ENCODE data around the gene LANCL2.

DNA sequence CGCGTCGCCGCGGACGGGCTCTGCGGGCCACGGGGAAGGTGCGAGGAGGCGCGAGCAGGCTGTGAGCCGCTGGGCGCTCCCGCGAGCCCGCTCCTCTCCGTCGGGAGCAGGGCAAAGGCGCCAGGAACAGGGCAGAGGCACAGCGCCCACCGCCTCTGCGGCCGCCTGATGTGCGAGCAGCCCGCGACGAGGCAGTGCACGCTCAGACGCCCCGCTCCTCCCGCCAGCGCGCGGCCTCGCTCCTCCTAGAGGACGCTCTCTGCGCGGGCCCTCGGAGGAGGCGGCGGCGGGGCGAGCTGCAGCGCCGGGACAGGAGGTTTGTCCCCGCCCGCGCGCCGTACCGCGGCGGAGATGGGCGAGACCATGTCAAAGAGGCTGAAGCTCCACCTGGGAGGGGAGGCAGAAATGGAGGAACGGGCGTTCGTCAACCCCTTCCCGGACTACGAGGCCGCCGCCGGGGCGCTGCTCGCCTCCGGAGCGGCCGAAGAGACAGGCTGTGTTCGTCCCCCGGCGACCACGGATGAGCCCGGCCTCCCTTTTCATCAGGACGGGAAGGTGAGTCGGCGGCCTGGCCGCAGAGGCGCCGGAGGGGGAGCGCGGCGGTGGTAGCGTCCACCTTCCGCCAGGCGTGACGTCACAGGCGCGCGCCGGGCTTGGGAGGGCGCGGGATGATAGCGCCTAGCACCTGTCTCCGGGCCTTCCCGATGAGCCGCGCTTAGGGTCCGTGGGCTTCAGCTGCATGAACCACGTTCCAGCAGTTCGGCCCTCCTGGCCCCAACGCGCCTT, 731 bp downstream of the LANCL2 start:
- TF ChIP-seq POLR2A (IDR thresholded peaks at IDR 0.05) (peak; percentile 72), CTCF (IDR thresholded peaks at IDR 0.05) (peak; percentile 8 to 66 (median 27)), POLR2AphosphoS5 (IDR thresholded peaks at IDR 0.05) (peak; percentile 78 to 93 (median 89)), EP300 (IDR thresholded peaks at IDR 0.05; ENCODE audit: low read depth) (peak; percentile 9)

Data from transverse colon (tissue), 4 donors.